GM18873 (cell line): ENCODE results near the gene ADGRG1.

ENCODE experiments used
- ATAC-seq: cut with Tn5 transposase; IDR thresholded peaks from one replicate; pipeline ENCODE4 v1.9.1; 2021; ENCODE audit warnings: mild to moderate bottlenecking, moderate library complexity, moderate number of reproducible peaks; ENCODE audit not compliant: unreplicated experiment, low FRiP score

Gene ADGRG1

GRCh38 chr16:57619606-57620334 lies 8.7 kb upstream of the ADGRG1 start:
- no peak for ATAC-seq

- ATAC-seq: no peak
Measured at GRCh38 chr16:57620335-57621231, 7.8 kb upstream of the ADGRG1 start.

GRCh38 chr16:57621521-57622271 lies 6.7 kb upstream of the ADGRG1 start:
- ATAC-seq: no peak

GRCh38 chr16:57622361-57623250 lies 5.8 kb upstream of the ADGRG1 start:
- no peak for ATAC-seq

GRCh38 chr16:57623251-57624043 lies 5.0 kb upstream of the ADGRG1 start:
- no peak for ATAC-seq

- ATAC-seq: no peak
Measured at GRCh38 chr16:57624044-57624688, 4.3 kb upstream of the ADGRG1 start.

GRCh38 chr16:57624806-57625500 lies 3.5 kb upstream of the ADGRG1 start:
- ATAC-seq: no peak

- ATAC-seq: no peak
Measured at GRCh38 chr16:57626420-57627170, 1.8 kb upstream of the ADGRG1 start.

GRCh38 chr16:57627184-57627871 lies 1.1 kb upstream of the ADGRG1 start:
- no peak for ATAC-seq

GRCh38 chr16:57628783-57629293 lies 408 bp downstream of the ADGRG1 start:
- no peak for ATAC-seq

GRCh38 chr16:57629516-57630406 lies 1.3 kb downstream of the ADGRG1 start:
- no peak for ATAC-seq

- ATAC-seq: no peak
Measured at GRCh38 chr16:57630407-57630797, 2.0 kb downstream of the ADGRG1 start.

GRCh38 chr16:57630931-57631845 lies 2.8 kb downstream of the ADGRG1 start:
- no peak for ATAC-seq

- no peak for ATAC-seq
Measured at GRCh38 chr16:57632568-57632967, 4.1 kb downstream of the ADGRG1 start.
